Measurements from ENCODE around the gene TMEM163. TPM values are rescaled to one million over a fixed set of nuclear protein-coding genes. Genes with fewer than 3 reads are reported as not detected.

TMEM163 gene
- polyA plus RNA-seq, 1 experiment: not detected

DNA sequence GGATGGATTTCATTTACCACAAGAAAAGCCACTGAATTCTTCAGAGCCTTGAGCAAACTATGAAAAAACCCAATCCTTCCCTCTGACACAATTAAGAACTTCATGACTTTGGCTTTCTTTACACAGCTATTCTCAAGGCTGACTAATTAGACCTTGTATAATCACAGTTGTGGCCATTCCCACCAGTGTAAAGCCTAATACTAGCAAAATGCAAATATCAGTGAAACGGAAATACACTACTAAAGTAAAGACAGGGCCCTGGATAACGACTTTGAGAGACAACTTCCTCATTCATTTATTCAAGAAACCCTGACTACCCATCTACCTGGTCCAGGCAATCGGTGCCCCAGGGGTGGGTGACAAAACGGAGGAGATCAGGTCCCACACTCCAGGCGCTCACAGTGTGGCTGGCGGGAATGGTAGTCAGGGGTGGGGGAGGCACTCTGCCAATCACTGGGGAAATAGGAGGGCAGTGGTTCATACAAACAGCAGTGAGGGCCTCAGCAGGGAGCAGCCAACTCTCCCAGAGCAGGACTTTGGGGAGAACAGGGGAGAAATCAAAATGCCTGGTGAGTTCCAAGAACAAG lies 28.1 kb downstream of the TMEM163 start:
- Histone ChIP-seq H3K27ac (ENCODE audit: low read depth, low read length) (no peak overlapping the region), H3K27me3 (ENCODE audit: control insufficient read depth, insufficient read depth, low read length) (no peaks in the 10 kb centered on the region), H3K4me3 (ENCODE audit: low read depth, low read length) (no peak overlapping the region), H3K9me3 (ENCODE audit: control insufficient read depth, insufficient read depth, low read length) (no peaks in the 10 kb centered on the region)
- DNase-seq (ENCODE audit: low read depth, low spot score): no peak
- CTCF ChIA-PET: no interaction called here
- POLR2A ChIA-PET: no interaction called here
- no peak for TF ChIP-seq CTCF (IDR thresholded peaks at IDR 0.05; ENCODE audit: low read depth, low read length)

- Histone ChIP-seq H3K27ac (ENCODE audit: low read depth, low read length) (no peak overlapping the region), H3K4me3 (ENCODE audit: low read depth, low read length) (no peak overlapping the region), H3K9me3 (ENCODE audit: control insufficient read depth, insufficient read depth, low read length) (no peaks in the 10 kb centered on the region), H3K27me3 (ENCODE audit: control insufficient read depth, insufficient read depth, low read length) (no peaks in the 10 kb centered on the region)
- ChIA-PET POLR2A (no interaction called here), CTCF (no interaction called here)
- no peak for TF ChIP-seq CTCF (IDR thresholded peaks at IDR 0.05; ENCODE audit: low read depth, low read length)
- no peak for DNase-seq (ENCODE audit: low read depth, low spot score)
Measured at GRCh38 chr2:134689315-134689714, 29.5 kb downstream of the TMEM163 start.

DNA sequence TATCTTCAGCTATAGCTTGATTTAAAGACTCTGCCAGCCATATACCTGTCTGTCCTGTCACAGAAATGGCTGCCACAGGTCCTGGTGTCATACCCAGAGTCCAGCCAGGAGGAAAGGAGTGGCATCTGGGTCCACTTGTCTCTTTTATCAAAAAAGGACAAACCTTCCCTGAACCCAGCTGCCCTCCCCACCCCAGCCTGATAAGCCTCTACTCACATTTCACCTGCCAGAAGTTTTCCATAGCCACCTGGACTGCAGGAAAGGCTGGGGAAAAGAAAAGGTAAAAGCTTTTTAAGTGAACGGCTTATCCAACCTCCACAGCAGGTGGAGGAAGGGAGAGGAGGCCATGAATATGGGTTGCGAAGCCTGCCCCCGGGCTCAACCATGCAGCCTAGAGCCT lies 32.8 kb downstream of the TMEM163 start:
- H3K27me3 ChIP-seq (ENCODE audit: control insufficient read depth, insufficient read depth, low read length): no peaks in the 10 kb centered on the region
- H3K27ac ChIP-seq (ENCODE audit: low read depth, low read length): no peak overlapping the region
- ChIA-PET CTCF (no interaction called here), POLR2A (no interaction called here)
- no peak overlapping the region for H3K4me3 ChIP-seq (ENCODE audit: low read depth, low read length)
- DNase-seq (ENCODE audit: low read depth, low spot score): no peak
- H3K9me3 ChIP-seq (ENCODE audit: control insufficient read depth, insufficient read depth, low read length): no peaks in the 10 kb centered on the region
- TF ChIP-seq CTCF (IDR thresholded peaks at IDR 0.05; ENCODE audit: low read depth, low read length): no peak

- DNase-seq (ENCODE audit: low read depth, low spot score): no peak
- TF ChIP-seq CTCF (IDR thresholded peaks at IDR 0.05; ENCODE audit: low read depth, low read length): no peak
- H3K27ac ChIP-seq (ENCODE audit: low read depth, low read length): no peak overlapping the region
- no peaks in the 10 kb centered on the region for H3K9me3 ChIP-seq (ENCODE audit: control insufficient read depth, insufficient read depth, low read length)
- POLR2A ChIA-PET: no interaction called here
- CTCF ChIA-PET: no interaction called here
- no peaks in the 10 kb centered on the region for H3K27me3 ChIP-seq (ENCODE audit: control insufficient read depth, insufficient read depth, low read length)
- no peak overlapping the region for H3K4me3 ChIP-seq (ENCODE audit: low read depth, low read length)
Measured at GRCh38 chr2:134683561-134684112, 35.2 kb downstream of the TMEM163 start.

GRCh38 chr2:134682726-134683125 lies 36.1 kb downstream of the TMEM163 start:
- no peak for TF ChIP-seq CTCF (IDR thresholded peaks at IDR 0.05; ENCODE audit: low read depth, low read length)
- no peak for DNase-seq (ENCODE audit: low read depth, low spot score)
- Histone ChIP-seq H3K9me3 (ENCODE audit: control insufficient read depth, insufficient read depth, low read length) (no peaks in the 10 kb centered on the region), H3K4me3 (ENCODE audit: low read depth, low read length) (no peak overlapping the region), H3K27ac (ENCODE audit: low read depth, low read length) (no peak overlapping the region), H3K27me3 (ENCODE audit: control insufficient read depth, insufficient read depth, low read length) (no peaks in the 10 kb centered on the region)
- ChIA-PET CTCF (no interaction called here), POLR2A (no interaction called here)
